Kidney tubule cell (primary cell): ENCODE measurements around the gene RABIF.

Source experiments
- DNase-seq: peaks from one replicate; pipeline ENCODE4 v3.0.0-alpha.2; 2018; ENCODE audit warnings: low spot score

RABIF gene

GRCh38 chr1:202873026-202873425 lies 15.9 kb downstream of the RABIF start:
- no peak for DNase-seq

GRCh38 chr1:202871367-202871766 lies 17.6 kb downstream of the RABIF start:
- no peak for DNase-seq

GRCh38 chr1:202862679-202863560 lies 26.0 kb downstream of the RABIF start:
- DNase-seq: no peak

- DNase-seq: peak; percentile 91
Measured at GRCh38 chr1:202861420-202862132, 27.4 kb downstream of the RABIF start.

- DNase-seq: peak; percentile 66
Measured at GRCh38 chr1:202860744-202861419, 28.1 kb downstream of the RABIF start.

GRCh38 chr1:202858789-202859414 lies 30.0 kb downstream of the RABIF start:
- DNase-seq: no peak

- DNase-seq: no peak
Measured at GRCh38 chr1:202858331-202858730, 30.6 kb downstream of the RABIF start.

- no peak for DNase-seq
Measured at GRCh38 chr1:202857136-202857610, 31.8 kb downstream of the RABIF start.

- no peak for DNase-seq
Measured at GRCh38 chr1:202856014-202856413, 32.9 kb downstream of the RABIF start.

- DNase-seq: no peak
Measured at GRCh38 chr1:202854787-202855186, 34.2 kb downstream of the RABIF start.

GRCh38 chr1:202852163-202852904 lies 36.6 kb downstream of the RABIF start:
- peak; percentile 62 for DNase-seq

GRCh38 chr1:202850593-202851362 lies 38.2 kb downstream of the RABIF start:
- DNase-seq: no peak

GRCh38 chr1:202848191-202848542 lies 40.8 kb downstream of the RABIF start:
- no peak for DNase-seq

- DNase-seq: peak; percentile 13
Measured at GRCh38 chr1:202844935-202845334, 44.0 kb downstream of the RABIF start.

GRCh38 chr1:202844259-202844658 lies 44.7 kb downstream of the RABIF start:
- no peak for DNase-seq

- no peak for DNase-seq
Measured at GRCh38 chr1:202843081-202843480, 45.9 kb downstream of the RABIF start.

- DNase-seq: no peak
Measured at GRCh38 chr1:202837746-202838262, 51.1 kb downstream of the RABIF start.

- DNase-seq: no peak
Measured at GRCh38 chr1:202836623-202837403, 52.1 kb downstream of the RABIF start.

- no peak for DNase-seq
Measured at GRCh38 chr1:202835548-202836072, 53.3 kb downstream of the RABIF start.
